Hematopoietic multipotent progenitor cell treated with erythropoietin and hydrocortisone succinate and interleukin-3 and kit ligand, for 15 days (in vitro differentiated cells): Measurements from ENCODE around the gene GTF2IRD1.
"Not testable (repeated sequence)": the region's sequence is repeated elsewhere in the genome, so short reads cannot be mapped to it uniquely, and the experiment has no call there.

ENCODE experiments used
- DNase-seq: peaks from one replicate; pipeline ENCODE4 v3.0.0-alpha.2; 2015; ENCODE audit warnings: low spot score

Gene GTF2IRD1

GRCh38 chr7:74516214-74516613, 62.5 kb downstream of the GTF2IRD1 start:
- no peak for DNase-seq

GRCh38 chr7:74518041-74518440, 64.3 kb downstream of the GTF2IRD1 start:
- no peak for DNase-seq

GRCh38 chr7:74518654-74519053, 64.9 kb downstream of the GTF2IRD1 start:
- no peak for DNase-seq

GRCh38 chr7:74519395-74519794, 65.7 kb downstream of the GTF2IRD1 start:
- no peak for DNase-seq

- DNase-seq, result no peak
Measured at GRCh38 chr7:74521855-74522254, 68.1 kb downstream of the GTF2IRD1 start.

GRCh38 chr7:74522281-74522905, 68.7 kb downstream of the GTF2IRD1 start:
- DNase-seq, result no peak

GRCh38 chr7:74523015-74523414, 69.3 kb downstream of the GTF2IRD1 start:
- no peak for DNase-seq

- no peak for DNase-seq
Measured at GRCh38 chr7:74525140-74525539, 71.4 kb downstream of the GTF2IRD1 start.

GRCh38 chr7:74525881-74526280, 72.2 kb downstream of the GTF2IRD1 start:
- DNase-seq, result no peak

- no peak for DNase-seq
Measured at GRCh38 chr7:74526780-74527179, 73.1 kb downstream of the GTF2IRD1 start.

- DNase-seq, result no peak
Measured at GRCh38 chr7:74527842-74528241, 74.1 kb downstream of the GTF2IRD1 start.

GRCh38 chr7:74528773-74529172, 75.1 kb downstream of the GTF2IRD1 start:
- not testable (repeated sequence) for DNase-seq

GRCh38 chr7:74535951-74536356, 82.2 kb downstream of the GTF2IRD1 start:
- no peak for DNase-seq

- not testable (repeated sequence) for DNase-seq
Measured at GRCh38 chr7:74541937-74542336, 88.2 kb downstream of the GTF2IRD1 start.

GRCh38 chr7:74542558-74543117, 88.9 kb downstream of the GTF2IRD1 start:
- peak; percentile 5 for DNase-seq

GRCh38 chr7:74544706-74545469, 91.2 kb downstream of the GTF2IRD1 start:
- peak; percentile 10 for DNase-seq

GRCh38 chr7:74545921-74546320, 92.2 kb downstream of the GTF2IRD1 start:
- no peak for DNase-seq

- DNase-seq, result not testable (repeated sequence)
Measured at GRCh38 chr7:74553596-74554012, 99.9 kb downstream of the GTF2IRD1 start.

- DNase-seq, result no peak
Measured at GRCh38 chr7:74554178-74554577, 100.5 kb downstream of the GTF2IRD1 start.

- no peak for DNase-seq
Measured at GRCh38 chr7:74560086-74560719, 106.5 kb downstream of the GTF2IRD1 start.

- no peak for DNase-seq
Measured at GRCh38 chr7:74561898-74562613, 108.3 kb downstream of the GTF2IRD1 start.

- DNase-seq, result not testable (repeated sequence)
Measured at GRCh38 chr7:74563639-74564038, 109.9 kb downstream of the GTF2IRD1 start.
